Lung (tissue), 12 donors: ENCODE results near the gene DEFB132. TPM values are rescaled to one million over a fixed set of nuclear protein-coding genes. Genes with fewer than 3 reads are reported as not detected.
"Not testable (repeated sequence)": the region's sequence is repeated elsewhere in the genome, so short reads cannot be mapped to it uniquely, and the experiment has no call there.

Experiments used
- ATAC-seq: fragments of 200-7000 bp; cut with Tn5 transposase; one replicate; pipeline ENCODE4 v1.9.1; 2020; ENCODE audit warnings: moderate number of reproducible peaks; ENCODE audit not compliant: insufficient read depth, low FRiP score
- DNase-seq, 3 donors: peaks; one replicate each; pipeline ENCODE4 v3.0.0-alpha.2; 2013 to 2017
- H3K27ac ChIP-seq, 2 donors: one replicate each; pipeline ENCODE4 v1.5.1; 2013; ENCODE audit warnings: mild to moderate bottlenecking in 2 of 2, moderate library complexity in 2 of 2, control low read depth in 1 of 2, inconsistent platforms in 1 of 2, low read depth in 1 of 2, low read length in 1 of 2
- H3K27me3 ChIP-seq, 3 donors: one replicate each; pipeline ENCODE4 v1.5.1; 2013; ENCODE audit warnings: low read length in 2 of 3; ENCODE audit not compliant: control insufficient read depth in 3 of 3, insufficient read depth in 3 of 3
- H3K36me3 ChIP-seq, 4 donors: one replicate each; pipeline ENCODE4 v1.5.1; 2013; ENCODE audit warnings: low read length in 4 of 4, mild to moderate bottlenecking in 1 of 4, moderate library complexity in 1 of 4; ENCODE audit not compliant: control insufficient read depth in 4 of 4, insufficient read depth in 4 of 4
- H3K4me1 ChIP-seq, 5 donors: one replicate each; pipeline ENCODE4 v1.5.1; 2013; ENCODE audit warnings: low read length in 5 of 5, mild to moderate bottlenecking in 2 of 5, moderate library complexity in 1 of 5; ENCODE audit not compliant: control insufficient read depth in 5 of 5, insufficient read depth in 5 of 5
- H3K4me3 ChIP-seq: one replicate; pipeline ENCODE4 v1.5.1; 2013; ENCODE audit warnings: mild to moderate bottlenecking, control low read depth, moderate library complexity
- H3K9ac ChIP-seq, 2 donors: one replicate each; pipeline ENCODE4 v1.5.1; 2013; ENCODE audit warnings: low read length in 2 of 2, control low read depth in 1 of 2; ENCODE audit not compliant: insufficient read depth in 1 of 2
- H3K9me3 ChIP-seq, 4 donors: one replicate each; pipeline ENCODE4 v1.5.1; 2013; ENCODE audit warnings: low read length in 3 of 4, mild to moderate bottlenecking in 1 of 4, moderate library complexity in 1 of 4; ENCODE audit not compliant: control insufficient read depth in 4 of 4, insufficient read depth in 3 of 4
- CTCF ChIP-seq: IDR thresholded peaks from 2 replicates; pipeline ENCODE4 v1.5.1; 2012; ENCODE audit warnings: mild to moderate bottlenecking; ENCODE audit errors: control extremely low read depth, extremely low read depth
- WGBS, 2 donors: extraction: QIAGEN DNeasy Blood & Tissue Kit; methylation state at CpG; one replicate each; pipeline ENCODE4 v1.1.7; 2013; 5-methylcytosine and 5-hydroxymethylcytosine counted together
- polyA plus RNA-seq, 2 donors: library from polyadenylated mRNA; stranded (reverse); fragments of 200-250 nt; gene quantifications; one replicate each; pipeline ENCODE4 v1.2.1, GENCODE V29; 2013
- total RNA-seq, 2 donors: library from RNA; depleted of rRNA in 1 of 2; stranded (reverse); fragments of >200 nt in 1 of 2; gene quantifications; one replicate each; pipeline ENCODE4 v1.2.1, GENCODE V29; 2014 to 2021
- donor health status: control.
- donor health status: control.
- donor health status: Bipolar disorder and iron deficiency.
- donor health status: healthy.
- donor health status: DM: yes; HTN: yes; CAD: no.

Gene DEFB132
- total and polyA plus RNA-seq, 4 donors: not detected

- Histone ChIP-seq H3K4me3 (no peak overlapping the region), H3K9ac (no peak overlapping the region), H3K27ac (no peak overlapping the region), H3K27me3 (peaks cover 0 to 15% (median 4%) of the 10 kb centered on the region in 3 donors), H3K4me1 (peaks cover 0 to 2% (median 0%) of the 10 kb centered on the region in 5 donors), H3K9me3 (no peaks in the 10 kb centered on the region), H3K36me3 (no peaks in the 10 kb centered on the region)
- DNase-seq (peak in 2 of 3 donors; percentile 32 to 57), ATAC-seq (no peak)
- WGBS, 2 donors: 0% methylated on average over 1 of the region's 1 CpG
- TF ChIP-seq CTCF: no peak
Observed at GRCh38 chr20:219290-220115, 38.0 kb upstream of the DEFB132 start.

- H3K4me3 ChIP-seq: no peak overlapping the region
- peaks cover 0 to 2% (median 0%) of the 10 kb centered on the region in 5 donors for H3K4me1 ChIP-seq
- ATAC-seq: no peak
- no peaks in the 10 kb centered on the region for H3K36me3 ChIP-seq
- peaks cover 0 to 15% (median 4%) of the 10 kb centered on the region in 3 donors for H3K27me3 ChIP-seq
- H3K9ac ChIP-seq: no peak overlapping the region
- no peak overlapping the region for H3K27ac ChIP-seq
- DNase-seq: no peak
- no peaks in the 10 kb centered on the region for H3K9me3 ChIP-seq
- WGBS, 2 donors: 24 to 42% methylated on average over 1 of the region's 1 CpG
- no peak for TF ChIP-seq CTCF
Observed at GRCh38 chr20:221258-221830, 36.2 kb upstream of the DEFB132 start.

GRCh38 chr20:225879-226278 lies 31.6 kb upstream of the DEFB132 start:
- WGBS, 2 donors: 81 to 91% methylated on average over 3 of the region's 3 CpGs
- H3K27me3 ChIP-seq, ATAC-seq, H3K9ac ChIP-seq, H3K4me1 ChIP-seq, DNase-seq, H3K4me3 ChIP-seq, H3K36me3 ChIP-seq, H3K9me3 ChIP-seq, H3K27ac ChIP-seq: not testable (repeated sequence)

- no peaks in the 10 kb centered on the region for H3K4me1 ChIP-seq
- H3K27me3 ChIP-seq: peaks cover 0 to 3% (median 1%) of the 10 kb centered on the region in 3 donors
- no peak within 1 kb of the TSS for H3K27ac ChIP-seq
- 86 to 92% methylated on average over 3 of the region's 3 CpGs for WGBS, 2 donors
- no peak within 1 kb of the TSS for H3K4me3 ChIP-seq
- no peaks in the 10 kb centered on the region for H3K36me3 ChIP-seq
- no peak for TF ChIP-seq CTCF
- no peak for DNase-seq
- no peak within 1 kb of the TSS for H3K9ac ChIP-seq
- H3K9me3 ChIP-seq: no peaks in the 10 kb centered on the region
- no peak for ATAC-seq
Observed at GRCh38 chr20:226958-227357, 30.6 kb upstream of the DEFB132 start, which contains the start of gene DEFB129. Gene DEFB129, plus strand, starts transcription at chr20:227258. Its CDS starts 31 bp downstream, at chr20:227289.
